KMS-11 (cell line): Measurements from ENCODE around the gene TRDN.

Source experiments
- H2AFZ ChIP-seq: fragments of 200-600 bp; sonication (generic); 2 replicates; pipeline ENCODE4 v1.6.1; 2016; ENCODE audit warnings: antibody characterized with exemption, mixed run types, low read depth
- H3K27ac ChIP-seq: fragments of 200-600 bp; sonication (generic); 2 replicates; pipeline ENCODE4 v1.6.1; 2016; ENCODE audit warnings: mild to moderate bottlenecking, mixed run types
- H3K27me3 ChIP-seq: fragments of 200-600 bp; sonication (generic); 2 replicates; pipeline ENCODE4 v1.6.1; 2017; ENCODE audit warnings: mild to moderate bottlenecking, low read depth, mixed run types, moderate library complexity; ENCODE audit not compliant: insufficient read depth
- H3K36me3 ChIP-seq: fragments of 200-600 bp; sonication (generic); 2 replicates; pipeline ENCODE4 v1.6.1; 2017; ENCODE audit warnings: mild to moderate bottlenecking, mixed run types; ENCODE audit not compliant: insufficient read depth
- H3K4me1 ChIP-seq: fragments of 200-600 bp; sonication (generic); 2 replicates; pipeline ENCODE4 v1.6.1; 2016; ENCODE audit warnings: mild to moderate bottlenecking, low read depth, mixed run types; ENCODE audit not compliant: poor library complexity, severe bottlenecking
- H3K4me2 ChIP-seq: fragments of 200-600 bp; sonication (generic); 2 replicates; pipeline ENCODE4 v1.7.0; 2016; ENCODE audit warnings: mild to moderate bottlenecking, mixed run types
- H3K4me3 ChIP-seq: fragments of 200-600 bp; sonication (generic); IDR thresholded peaks from 2 replicates; pipeline ENCODE4 v1.6.1; 2017; ENCODE audit warnings: low read depth, low read length, mixed read lengths; ENCODE audit not compliant: insufficient read depth
- H3K79me2 ChIP-seq: fragments of 200-600 bp; sonication (generic); 2 replicates; pipeline ENCODE4 v1.6.1; 2016; ENCODE audit warnings: low read depth, mixed run types; ENCODE audit not compliant: insufficient read depth
- H3K9ac ChIP-seq: fragments of 200-600 bp; sonication (generic); 2 replicates; pipeline ENCODE4 v1.6.1; 2016; ENCODE audit warnings: mild to moderate bottlenecking, mixed run types
- H4K20me1 ChIP-seq: fragments of 200-600 bp; sonication (generic); 2 replicates; pipeline ENCODE4 v1.6.1; 2016; ENCODE audit warnings: mild to moderate bottlenecking, mixed run types; ENCODE audit not compliant: insufficient read depth
- CTCF ChIP-seq: fragments of 200-600 bp; sonication (generic); conservative IDR thresholded peaks from 2 replicates; pipeline ENCODE4 v1.6.1; 2017; ENCODE audit warnings: low read depth, mild to moderate bottlenecking, antibody characterized with exemption, low read length, moderate library complexity, mixed read lengths

TRDN gene

GRCh38 chr6:123632641-123633040, 4.1 kb downstream of the TRDN start:
- no peaks in the 10 kb centered on the region for H3K27me3 ChIP-seq
- no peak overlapping the region for H3K4me3 ChIP-seq
- H3K27ac ChIP-seq, result no peak overlapping the region
- peaks cover 7% of the 10 kb centered on the region for H3K4me1 ChIP-seq
- H3K9ac ChIP-seq, result no peak overlapping the region
- H2AFZ ChIP-seq, result no peak overlapping the region
- no peaks in the 10 kb centered on the region for H3K79me2 ChIP-seq
- no peaks in the 10 kb centered on the region for H3K36me3 ChIP-seq
- H3K4me2 ChIP-seq, result no peak overlapping the region
- H4K20me1 ChIP-seq, result no peaks in the 10 kb centered on the region
- TF ChIP-seq CTCF, result no peak

GRCh38 chr6:123629258-123629941, 7.3 kb downstream of the TRDN start:
- H3K27ac ChIP-seq, result no peak overlapping the region
- no peak overlapping the region for H3K4me2 ChIP-seq
- H3K79me2 ChIP-seq, result no peaks in the 10 kb centered on the region
- H3K4me3 ChIP-seq, result no peak overlapping the region
- H4K20me1 ChIP-seq, result no peaks in the 10 kb centered on the region
- H3K9ac ChIP-seq, result no peak overlapping the region
- no peak for TF ChIP-seq CTCF
- H2AFZ ChIP-seq, result no peak overlapping the region
- no peaks in the 10 kb centered on the region for H3K36me3 ChIP-seq
- peaks cover 9% of the 10 kb centered on the region for H3K4me1 ChIP-seq
- H3K27me3 ChIP-seq, result no peaks in the 10 kb centered on the region

GRCh38 chr6:123625696-123626095, 11.1 kb downstream of the TRDN start:
- Histone ChIP-seq H2AFZ (no peak overlapping the region), H4K20me1 (no peaks in the 10 kb centered on the region), H3K4me3 (no peak overlapping the region), H3K79me2 (no peaks in the 10 kb centered on the region), H3K9ac (no peak overlapping the region), H3K27me3 (no peaks in the 10 kb centered on the region), H3K4me1 (peaks cover 26% of the 10 kb centered on the region), H3K27ac (no peak overlapping the region), H3K4me2 (no peak overlapping the region), H3K36me3 (no peaks in the 10 kb centered on the region)
- no peak for TF ChIP-seq CTCF

GRCh38 chr6:123622780-123623179, 14.0 kb downstream of the TRDN start:
- Histone ChIP-seq H3K27me3 (no peaks in the 10 kb centered on the region), H3K4me1 (peaks cover 25% of the 10 kb centered on the region), H3K4me2 (no peak overlapping the region), H2AFZ (no peak overlapping the region; the same call in 1 of the 2 replicates), H3K4me3 (no peak overlapping the region), H3K9ac (no peak overlapping the region), H3K79me2 (no peaks in the 10 kb centered on the region), H3K36me3 (no peaks in the 10 kb centered on the region), H4K20me1 (no peaks in the 10 kb centered on the region), H3K27ac (no peak overlapping the region)
- TF ChIP-seq CTCF, result no peak
